Fibroblast of lung (primary cell): ENCODE results near the gene C1QTNF1.

Source experiments
- EZH2 ChIP-seq: IDR thresholded peaks from 2 replicates; pipeline ENCODE4 v1.5.1; 2012; ENCODE audit warnings: low read length, control low read depth, mild to moderate bottlenecking; ENCODE audit errors: missing control alignments
- TF ChIP-seq, protein P1 (sequence below), 2 donors: IDR thresholded peaks in 1 of 2; conservative IDR thresholded peaks in 1 of 2; 1 replicate in 1 of 2; 2 replicates in 1 of 2; pipeline ENCODE4 v1.5.1; 2011 to 2012; ENCODE audit warnings: low read length in 2 of 2, control low read depth in 1 of 2, inconsistent platforms in 1 of 2, low read depth in 1 of 2, mild to moderate bottlenecking in 1 of 2

DNA sequence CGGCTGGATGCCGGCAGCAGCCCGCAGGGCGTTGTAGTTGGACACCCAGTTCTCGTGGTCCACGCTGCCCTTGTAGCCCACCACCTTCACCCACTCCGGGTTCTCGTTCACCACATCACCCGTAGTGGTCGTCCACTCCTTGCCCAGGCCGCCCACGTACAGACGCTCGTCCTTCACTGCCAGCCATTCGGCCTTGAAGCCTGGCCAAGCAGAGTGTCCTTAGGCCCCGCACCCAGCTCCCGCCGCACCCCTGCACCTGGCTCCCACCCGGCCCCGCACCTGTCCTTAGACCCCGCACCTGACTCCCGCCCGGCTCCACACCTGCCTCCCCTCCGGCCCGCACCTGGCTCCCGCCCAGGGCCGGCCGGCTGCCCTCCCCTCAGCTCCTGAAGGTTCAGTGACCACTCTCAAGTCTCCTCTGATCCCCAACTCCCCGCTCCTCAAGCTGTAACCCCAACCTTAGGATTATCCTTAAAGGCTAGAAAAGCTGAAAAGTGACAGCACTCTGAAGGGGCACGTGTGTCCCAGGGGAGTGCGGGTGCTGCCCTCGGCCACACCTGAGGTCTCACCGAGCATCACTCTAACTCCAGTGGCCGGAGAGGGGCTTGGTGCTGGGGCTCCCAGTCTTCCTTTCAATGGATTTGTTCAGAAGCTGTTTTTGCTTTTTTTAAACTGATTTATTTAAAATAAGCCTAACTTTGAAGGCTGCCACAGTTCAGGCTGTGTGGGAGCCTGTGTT is 28.8 kb upstream of the C1QTNF1 start:
- TF ChIP-seq, protein P1, sequence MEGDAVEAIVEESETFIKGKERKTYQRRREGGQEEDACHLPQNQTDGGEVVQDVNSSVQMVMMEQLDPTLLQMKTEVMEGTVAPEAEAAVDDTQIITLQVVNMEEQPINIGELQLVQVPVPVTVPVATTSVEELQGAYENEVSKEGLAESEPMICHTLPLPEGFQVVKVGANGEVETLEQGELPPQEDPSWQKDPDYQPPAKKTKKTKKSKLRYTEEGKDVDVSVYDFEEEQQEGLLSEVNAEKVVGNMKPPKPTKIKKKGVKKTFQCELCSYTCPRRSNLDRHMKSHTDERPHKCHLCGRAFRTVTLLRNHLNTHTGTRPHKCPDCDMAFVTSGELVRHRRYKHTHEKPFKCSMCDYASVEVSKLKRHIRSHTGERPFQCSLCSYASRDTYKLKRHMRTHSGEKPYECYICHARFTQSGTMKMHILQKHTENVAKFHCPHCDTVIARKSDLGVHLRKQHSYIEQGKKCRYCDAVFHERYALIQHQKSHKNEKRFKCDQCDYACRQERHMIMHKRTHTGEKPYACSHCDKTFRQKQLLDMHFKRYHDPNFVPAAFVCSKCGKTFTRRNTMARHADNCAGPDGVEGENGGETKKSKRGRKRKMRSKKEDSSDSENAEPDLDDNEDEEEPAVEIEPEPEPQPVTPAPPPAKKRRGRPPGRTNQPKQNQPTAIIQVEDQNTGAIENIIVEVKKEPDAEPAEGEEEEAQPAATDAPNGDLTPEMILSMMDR (conservative IDR thresholded peaks at IDR 0.05 in 1 of 2, IDR thresholded peaks at IDR 0.05 in 1 of 2; ENCODE audit: low read depth in 1 of 2, low read length in 2 of 2), result no peak
- no peak for TF ChIP-seq EZH2
